WI38 (cell line): ENCODE data around the gene ABCA5.
"Not testable (repeated sequence)": the region's sequence is repeated elsewhere in the genome, so short reads cannot be mapped to it uniquely, and the experiment has no call there.

Experiments used
- H3K4me3 ChIP-seq: 2 replicates; pipeline ENCODE4 v1.5.1; 2011; ENCODE audit warnings: low read depth, mild to moderate bottlenecking, control low read depth, low read length
- TF ChIP-seq, protein P1 (sequence below): IDR thresholded peaks from 2 replicates; pipeline ENCODE4 v1.5.1; 2012; ENCODE audit warnings: low read depth, mild to moderate bottlenecking, control low read depth, low read length

ABCA5 gene

GRCh38 chr17:69208640-69209039, 118.3 kb downstream of the ABCA5 start:
- TF ChIP-seq, protein P1, sequence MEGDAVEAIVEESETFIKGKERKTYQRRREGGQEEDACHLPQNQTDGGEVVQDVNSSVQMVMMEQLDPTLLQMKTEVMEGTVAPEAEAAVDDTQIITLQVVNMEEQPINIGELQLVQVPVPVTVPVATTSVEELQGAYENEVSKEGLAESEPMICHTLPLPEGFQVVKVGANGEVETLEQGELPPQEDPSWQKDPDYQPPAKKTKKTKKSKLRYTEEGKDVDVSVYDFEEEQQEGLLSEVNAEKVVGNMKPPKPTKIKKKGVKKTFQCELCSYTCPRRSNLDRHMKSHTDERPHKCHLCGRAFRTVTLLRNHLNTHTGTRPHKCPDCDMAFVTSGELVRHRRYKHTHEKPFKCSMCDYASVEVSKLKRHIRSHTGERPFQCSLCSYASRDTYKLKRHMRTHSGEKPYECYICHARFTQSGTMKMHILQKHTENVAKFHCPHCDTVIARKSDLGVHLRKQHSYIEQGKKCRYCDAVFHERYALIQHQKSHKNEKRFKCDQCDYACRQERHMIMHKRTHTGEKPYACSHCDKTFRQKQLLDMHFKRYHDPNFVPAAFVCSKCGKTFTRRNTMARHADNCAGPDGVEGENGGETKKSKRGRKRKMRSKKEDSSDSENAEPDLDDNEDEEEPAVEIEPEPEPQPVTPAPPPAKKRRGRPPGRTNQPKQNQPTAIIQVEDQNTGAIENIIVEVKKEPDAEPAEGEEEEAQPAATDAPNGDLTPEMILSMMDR = no peak
- H3K4me3 ChIP-seq = no peak overlapping the region

- TF ChIP-seq, protein P1 = no peak
- no peak overlapping the region for H3K4me3 ChIP-seq
Observed at GRCh38 chr17:69207151-69207550, 119.8 kb downstream of the ABCA5 start.

GRCh38 chr17:69198238-69198637, 128.7 kb downstream of the ABCA5 start:
- TF ChIP-seq, protein P1 = no peak
- no peak overlapping the region for H3K4me3 ChIP-seq

DNA sequence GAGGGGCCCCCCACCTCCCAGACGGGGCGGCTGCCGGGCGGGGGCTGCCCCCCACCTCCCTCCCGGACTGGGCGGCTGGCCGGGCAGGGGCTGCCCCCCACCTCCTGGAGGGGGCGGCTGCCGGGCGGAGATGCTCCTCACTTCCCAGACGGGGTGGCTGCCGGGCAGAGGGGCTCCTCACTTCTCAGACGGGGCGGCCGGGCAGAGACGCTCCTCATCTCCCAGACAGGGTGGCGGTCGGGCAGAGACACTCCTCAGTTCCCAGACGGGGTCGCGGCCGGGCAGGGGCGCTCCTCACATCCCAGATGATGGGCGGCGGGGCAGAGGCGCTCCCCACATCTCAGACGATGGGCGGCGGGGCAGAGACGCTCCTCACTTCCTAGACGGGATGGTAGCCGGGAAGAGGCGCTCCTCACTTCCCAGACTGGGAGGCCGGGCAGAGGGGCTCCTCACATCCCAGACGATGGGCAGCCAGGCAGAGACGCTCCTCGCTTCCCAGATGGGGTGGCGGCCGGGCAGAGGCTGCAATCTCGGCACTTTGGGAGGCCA, 130.8 kb downstream of the ABCA5 start:
- H3K4me3 ChIP-seq = not testable (repeated sequence)
